ENCODE measurements around the gene DDR1. TPM values are rescaled to one million over a fixed set of nuclear protein-coding genes. Genes with fewer than 3 reads are reported as not detected.

The DDR1 gene
- total and polyA plus RNA-seq, 12 donors: 7.3 to 49.2 (median 23.3) TPM

GRCh38 chr6:30931969-30932645 lies 47.8 kb downstream of the DDR1 start, which contains the start of gene SFTA2:
SFTA2 (minus strand) TSS chr6:30932170; CDS start chr6:30932096, 74 bp downstream.
- H3K27me3 ChIP-seq: peaks cover 0 to under 1% (median 0%) of the 10 kb centered on the region in 7 donors

GRCh38 chr6:30932665-30933365 lies 48.5 kb downstream of the DDR1 start:
- no peak overlapping the region for H3K27ac ChIP-seq
- H3K27me3 ChIP-seq: peaks cover 0 to 3% (median 0%) of the 10 kb centered on the region in 7 donors
- ATAC-seq (no peak), DNase-seq (no peak)
- H3K9me3 ChIP-seq: peaks cover 0 to 13% (median 0%) of the 10 kb centered on the region in 11 donors
- peaks cover 0 to 1% (median 0%) of the 10 kb centered on the region in 9 donors for H3K36me3 ChIP-seq
- H3K4me1 ChIP-seq: no peaks in the 10 kb centered on the region
- 79 to 87% methylated on average over 6 of the region's 6 CpGs for WGBS, 2 donors
- TF ChIP-seq CTCF (IDR thresholded peaks at IDR 0.05): no peak
- H3K4me3 ChIP-seq: no peak overlapping the region
- intact Hi-C loops (cut with DNase I): loop anchor here in 2 of 10 donors (5.0 kb wide), 2 partner anchors 114 to 129 kb away; no protein-coding TSS in a partner anchor

More at GRCh38 chr6:30931969-30932645, 47.8 kb downstream of the DDR1 start, which contains the start of gene SFTA2:
- H3K4me1 ChIP-seq: peaks cover 0 to under 1% (median 0%) of the 10 kb centered on the region in 9 donors
- 87 to 92% methylated on average over 7 of the region's 7 CpGs for WGBS, 2 donors
- intact Hi-C loops (cut with DNase I): loop anchor here in 2 of 10 donors (5.0 kb wide), 2 partner anchors 115 to 130 kb away; no protein-coding TSS in a partner anchor
- DNase-seq (no peak), ATAC-seq (no peak)
- no peak within 1 kb of the TSS for H3K4me3 ChIP-seq
- peaks cover 0 to 13% (median 0%) of the 10 kb centered on the region in 11 donors for H3K9me3 ChIP-seq
- no peak within 1 kb of the TSS for H3K27ac ChIP-seq
- H3K36me3 ChIP-seq: peaks cover 0 to 6% (median 0%) of the 10 kb centered on the region in 9 donors
- no peak for TF ChIP-seq CTCF (IDR thresholded peaks at IDR 0.05)

GRCh38 chr6:30935018-30935417 lies 50.7 kb downstream of the DDR1 start:
- no peak for DNase-seq
- no peak overlapping the region for H3K27ac ChIP-seq
- intact Hi-C loops (cut with DNase I): loop anchor here in 1 of 10 donors (5.0 kb wide), 1 partner anchor 102 kb away; no protein-coding TSS in a partner anchor
- no peak for ATAC-seq
- TF ChIP-seq CTCF (IDR thresholded peaks at IDR 0.05): no peak
- no peaks in the 10 kb centered on the region for H3K9me3 ChIP-seq
- no peak overlapping the region for H3K4me3 ChIP-seq
- no peaks in the 10 kb centered on the region for H3K4me1 ChIP-seq
- 22 to 26% methylated on average over 3 of the region's 3 CpGs for WGBS, 2 donors
- H3K36me3 ChIP-seq: no peaks in the 10 kb centered on the region
- peaks cover 0 to 11% (median 0%) of the 10 kb centered on the region in 7 donors for H3K27me3 ChIP-seq

- H3K36me3 ChIP-seq: no peaks in the 10 kb centered on the region
- H3K4me1 ChIP-seq: peaks cover 0 to 4% (median under 1%) of the 10 kb centered on the region in 9 donors
- H3K27ac ChIP-seq: no peak overlapping the region
- TF ChIP-seq CTCF (IDR thresholded peaks at IDR 0.05): no peak
- H3K27me3 ChIP-seq: peaks cover 0 to 21% (median 9%) of the 10 kb centered on the region in 7 donors
- WGBS, 2 donors: 77 to 78% methylated on average over 6 of the region's 6 CpGs
- ATAC-seq (no peak), DNase-seq (no peak)
- no peaks in the 10 kb centered on the region for H3K9me3 ChIP-seq
- no peak overlapping the region for H3K4me3 ChIP-seq
- intact Hi-C loops (cut with DNase I): loop anchor here in 1 of 10 donors (5.0 kb wide), 1 partner anchor 100 kb away; no protein-coding TSS in a partner anchor
Observed at GRCh38 chr6:30937265-30937664, 52.9 kb downstream of the DDR1 start.

Data from heart right ventricle (tissue), 16 donors.